HG03025 (cell line): ENCODE results near the gene BTBD7.

Source experiments
- ATAC-seq: cut with Tn5 transposase; IDR thresholded peaks from one replicate; pipeline ENCODE4 v1.9.1; 2021; ENCODE audit warnings: mild to moderate bottlenecking, moderate library complexity; ENCODE audit not compliant: unreplicated experiment, low FRiP score

The BTBD7 gene

DNA sequence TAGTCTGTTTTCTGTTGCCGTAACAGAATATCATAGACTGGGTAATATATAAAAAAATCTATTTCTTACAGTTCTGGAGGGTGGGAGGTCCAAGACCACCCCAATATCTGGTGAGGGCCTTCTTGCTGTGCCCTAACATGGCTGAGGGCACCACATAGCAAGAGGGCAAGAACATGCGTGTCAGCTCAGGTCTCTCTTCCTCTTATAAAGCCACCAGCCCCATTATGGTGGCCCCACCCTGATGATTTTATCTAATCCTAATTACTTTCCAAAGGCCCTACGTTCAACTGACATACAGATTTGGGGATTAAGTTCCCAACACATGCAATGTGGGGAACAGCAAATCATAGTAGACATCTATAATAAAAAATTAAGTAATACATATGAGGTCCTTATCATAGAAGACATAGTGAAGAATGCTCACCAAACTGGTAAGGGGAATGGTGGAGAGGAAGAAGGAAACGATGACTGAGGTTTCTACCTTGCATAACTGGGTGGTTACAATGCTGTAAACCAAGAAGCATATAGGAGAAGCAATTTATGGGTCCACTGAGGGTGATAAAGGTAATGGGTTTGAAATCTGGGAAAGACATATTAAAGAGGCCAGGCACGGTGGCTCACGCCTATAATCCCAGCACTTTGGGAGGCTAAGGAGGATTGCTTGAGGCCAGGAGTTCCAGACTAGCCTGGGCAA is 27.0 kb downstream of the BTBD7 start:
- no peak for ATAC-seq

DNA sequence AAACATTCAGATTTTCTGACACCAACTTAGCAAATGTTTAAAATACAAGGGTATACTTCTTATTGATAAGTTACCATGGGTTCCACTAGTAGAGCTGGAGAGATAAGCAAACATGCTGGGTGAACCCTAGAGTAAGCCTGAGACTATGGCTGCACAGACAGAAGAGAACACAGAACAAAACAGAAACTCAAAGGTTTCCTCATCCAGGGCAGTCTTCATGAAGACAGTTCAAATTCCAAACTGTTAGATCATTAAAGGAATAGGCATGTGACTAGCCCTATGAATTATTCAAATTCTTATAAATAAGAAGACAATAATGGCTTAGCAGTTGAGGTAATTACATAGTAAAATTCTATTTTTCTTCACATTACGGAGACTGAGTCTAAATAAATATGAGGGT is 28.1 kb downstream of the BTBD7 start:
- ATAC-seq: no peak

DNA sequence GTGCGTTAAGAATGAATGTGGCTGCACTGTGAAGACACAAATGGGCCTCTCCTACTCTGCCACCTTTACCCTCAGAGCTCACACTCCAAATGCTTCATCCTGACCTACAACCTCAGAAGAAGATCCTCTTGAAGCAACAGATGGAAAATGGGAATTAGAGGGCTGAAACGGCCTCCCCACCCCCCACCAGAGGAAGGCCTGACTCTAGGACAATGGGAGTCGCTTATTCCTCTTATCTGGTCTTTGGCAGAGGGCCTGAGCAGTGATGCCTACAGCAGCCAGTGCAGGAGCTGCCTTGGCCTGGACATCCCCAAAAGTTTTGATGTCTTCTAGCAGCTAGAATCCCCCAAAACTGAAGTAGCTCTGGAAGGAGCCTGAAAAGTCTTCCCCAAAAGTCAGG is 29.2 kb downstream of the BTBD7 start:
- no peak for ATAC-seq

DNA sequence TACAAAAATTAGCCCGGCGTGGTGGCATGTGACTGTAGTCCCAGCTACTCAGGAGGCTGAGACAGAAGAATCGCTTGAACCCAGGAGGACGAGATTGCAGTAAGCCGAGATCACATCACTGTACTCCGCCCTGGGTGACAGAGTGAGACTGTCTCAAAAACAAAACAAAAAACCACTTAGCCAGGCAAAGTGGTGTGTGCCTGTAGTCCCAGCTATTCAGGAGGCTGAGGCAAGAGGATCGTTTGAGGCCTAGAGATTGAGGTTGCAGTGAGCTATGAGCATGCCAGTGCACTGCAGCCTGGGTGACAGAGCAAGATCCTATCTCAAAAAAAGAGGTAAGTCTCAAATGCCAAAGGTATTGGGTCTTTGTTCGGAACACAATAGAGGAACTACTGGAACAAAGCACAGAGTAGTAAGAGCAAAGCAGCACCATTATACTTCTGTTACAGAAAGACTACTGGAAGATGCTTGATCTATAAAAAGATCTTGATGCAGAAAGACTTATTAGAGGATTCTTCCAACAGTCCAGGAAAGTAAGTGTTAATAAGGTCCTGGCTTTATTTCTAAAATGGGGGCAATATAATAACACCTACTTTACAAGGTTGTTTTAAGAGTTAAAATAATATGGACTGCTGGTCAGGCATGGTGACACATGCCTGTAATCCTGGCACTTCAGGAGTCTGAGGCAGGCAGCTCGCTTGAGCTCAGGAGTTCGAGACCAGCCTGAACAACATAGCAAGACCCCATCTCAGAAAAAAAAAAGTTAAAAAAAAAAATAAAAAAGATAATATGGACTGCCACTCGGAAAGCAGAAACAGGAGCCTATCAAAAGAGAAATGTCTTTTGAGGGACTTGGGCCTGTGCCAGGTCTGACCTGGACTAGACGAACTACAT is 29.9 kb downstream of the BTBD7 start:
- no peak for ATAC-seq

DNA sequence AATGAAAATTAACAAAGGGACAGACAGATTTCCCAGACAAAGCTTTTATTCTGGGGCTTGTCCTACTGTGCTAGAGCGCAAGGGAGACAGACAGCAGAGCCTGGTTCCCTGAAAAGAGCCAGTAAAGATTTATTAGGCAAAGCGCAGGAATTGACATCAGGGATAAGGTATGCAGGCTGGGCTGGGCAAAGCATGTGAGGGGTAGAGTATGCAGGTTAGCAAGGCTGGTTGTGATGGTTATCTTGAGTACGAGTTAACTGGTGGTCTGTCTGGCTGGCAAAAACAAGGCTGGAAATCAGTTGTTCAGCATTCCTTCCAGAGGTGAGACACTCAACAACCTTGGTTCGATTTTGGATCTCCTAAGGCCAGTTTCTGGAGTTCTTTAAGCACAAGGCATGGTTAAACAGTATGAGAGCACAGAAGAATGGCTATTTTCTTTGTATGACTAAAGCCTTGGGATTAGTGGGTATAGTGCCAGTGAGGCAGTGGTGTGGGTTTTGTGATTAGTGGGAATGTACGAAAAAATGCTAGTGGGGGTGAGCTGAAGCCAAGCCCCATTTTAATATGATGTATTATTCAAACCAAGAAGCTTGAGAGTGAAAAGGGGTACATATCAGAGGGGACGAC is 30.9 kb downstream of the BTBD7 start:
- ATAC-seq: no peak

DNA sequence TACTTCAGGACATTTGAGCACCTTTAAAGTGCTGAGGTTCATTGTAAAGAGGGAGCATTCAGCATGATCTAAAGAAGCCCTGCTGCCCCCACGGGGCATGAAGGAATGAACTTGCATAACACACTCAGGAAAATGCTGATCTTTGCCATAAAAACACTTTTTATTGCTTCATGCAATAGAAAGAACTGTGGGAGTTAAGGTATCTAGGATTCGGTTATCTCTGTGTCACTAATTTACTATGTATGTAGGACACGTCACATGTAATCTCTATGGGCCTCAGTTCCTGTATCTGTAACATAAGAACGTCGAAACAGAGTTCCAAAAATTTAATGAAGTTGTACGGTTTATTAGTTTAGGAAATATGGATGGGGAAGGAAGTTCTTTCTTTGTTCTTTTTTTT is 33.0 kb downstream of the BTBD7 start:
- ATAC-seq: no peak

DNA sequence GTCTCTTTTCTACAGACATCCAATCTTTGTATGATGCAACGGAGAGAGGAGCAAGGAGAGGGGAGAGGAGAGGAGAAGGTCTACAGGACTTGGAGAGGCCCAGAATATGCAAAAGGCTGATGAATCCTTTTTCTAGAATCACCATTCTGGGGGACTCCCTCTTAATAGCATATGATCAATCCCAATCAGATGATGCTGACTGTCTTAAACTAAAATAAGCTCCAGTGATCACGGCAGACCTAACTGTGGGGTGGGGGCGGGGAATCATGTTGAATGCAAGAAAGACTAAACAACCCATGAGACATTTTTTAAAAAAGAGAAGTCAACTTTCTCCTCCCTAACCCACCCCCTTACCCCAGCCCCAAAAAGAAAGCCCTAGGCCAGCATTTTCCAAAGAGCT is 33.4 kb downstream of the BTBD7 start:
- no peak for ATAC-seq

DNA sequence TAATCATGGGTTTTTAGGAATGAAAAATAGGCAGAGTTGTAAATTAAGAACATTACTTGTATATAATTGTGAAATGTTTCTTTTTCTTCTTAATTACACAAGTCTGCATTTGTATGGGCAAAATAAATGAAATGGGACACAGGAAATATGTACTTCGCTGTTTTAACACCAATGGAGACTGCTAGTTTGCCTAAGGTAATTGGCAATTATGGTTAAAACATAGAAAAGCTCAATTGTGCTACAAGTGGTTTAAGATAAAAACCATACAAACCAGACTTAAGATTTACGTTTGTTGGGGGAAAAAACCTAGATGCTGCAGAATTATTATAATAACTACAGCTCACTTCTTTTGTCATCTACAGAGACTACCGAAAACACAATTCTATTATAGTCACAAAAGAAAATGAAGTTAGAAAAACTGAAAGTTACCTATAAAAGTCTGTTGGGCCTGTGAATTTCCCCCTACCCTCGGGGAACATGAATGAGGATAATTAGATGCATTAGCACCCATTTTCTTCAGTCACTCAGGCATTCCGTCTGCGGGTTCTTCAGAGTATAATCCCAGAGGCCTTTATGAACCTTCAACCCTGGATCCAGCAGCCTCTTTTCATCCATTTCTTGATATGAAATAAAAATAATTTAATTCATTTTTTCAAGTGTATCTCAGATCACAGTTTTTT is 37.2 kb downstream of the BTBD7 start:
- ATAC-seq: no peak

DNA sequence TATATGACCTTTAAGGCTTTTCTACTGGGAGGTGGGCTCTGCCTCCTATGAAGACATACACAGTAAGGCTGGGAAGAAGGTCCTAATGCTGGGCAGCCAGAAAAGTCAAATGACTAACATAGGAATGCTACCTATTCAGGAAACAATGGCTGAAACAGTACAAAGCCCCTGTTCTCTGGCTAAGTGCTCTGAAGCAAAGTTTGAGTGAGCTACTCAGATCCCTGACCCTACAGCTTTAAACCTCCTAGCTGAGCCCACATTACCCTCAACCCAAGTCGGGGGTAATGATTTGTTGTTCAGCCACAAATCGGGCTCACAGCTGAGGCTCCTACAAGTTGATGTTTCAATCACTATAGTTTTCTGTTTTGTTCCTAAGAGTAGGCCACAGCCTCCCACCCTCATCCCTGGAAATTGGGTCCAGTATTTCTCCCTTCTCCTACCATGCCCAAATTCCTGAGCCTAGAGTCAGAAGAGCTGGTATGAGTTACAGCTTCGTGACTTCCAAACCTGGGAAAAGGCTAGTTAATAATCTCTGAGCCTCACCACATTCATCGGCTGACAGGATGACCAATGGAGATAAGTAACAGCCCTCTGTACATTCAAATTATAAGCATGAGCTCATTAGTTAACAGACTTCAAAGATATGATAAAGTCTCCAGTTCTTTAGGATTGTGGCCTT is 46.5 kb downstream of the BTBD7 start:
- no peak for ATAC-seq

DNA sequence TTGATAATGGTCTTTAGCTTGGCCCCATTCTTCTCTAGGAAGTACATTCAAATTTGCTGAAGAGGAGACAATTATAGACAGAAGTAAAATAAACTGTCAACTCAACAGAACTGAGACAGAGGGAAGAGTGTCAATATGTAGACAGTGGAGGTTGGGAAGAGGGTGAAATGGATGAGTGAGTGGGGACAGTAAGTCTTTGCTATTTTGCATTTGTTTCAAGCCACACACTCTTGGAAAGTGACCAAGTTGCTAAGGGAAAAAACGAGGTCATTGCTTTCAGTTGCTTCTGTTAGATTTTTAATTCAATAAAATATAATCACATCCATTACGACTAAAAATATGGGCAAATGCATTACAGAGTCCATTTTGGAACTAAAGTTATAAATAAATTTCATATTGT is 47.8 kb downstream of the BTBD7 start:
- no peak for ATAC-seq

DNA sequence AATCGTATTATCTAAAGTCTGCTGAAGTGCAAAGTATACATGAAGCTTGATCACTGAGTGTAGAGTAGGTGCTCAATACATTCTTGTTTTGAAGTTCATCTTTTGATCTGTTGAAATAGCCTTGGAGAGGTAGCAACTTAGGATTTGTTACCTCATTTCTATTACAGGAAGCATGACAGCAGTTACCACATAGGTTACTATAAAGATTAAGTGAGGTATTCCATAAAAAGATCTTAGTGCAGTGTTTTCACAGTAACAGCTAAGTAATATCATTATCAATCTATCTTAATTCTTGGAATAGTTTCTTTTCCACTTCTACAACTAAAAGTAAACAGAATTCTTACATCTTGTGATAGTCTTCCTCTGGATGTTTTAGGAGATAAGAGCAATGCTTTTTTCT is 50.9 kb downstream of the BTBD7 start:
- no peak for ATAC-seq

DNA sequence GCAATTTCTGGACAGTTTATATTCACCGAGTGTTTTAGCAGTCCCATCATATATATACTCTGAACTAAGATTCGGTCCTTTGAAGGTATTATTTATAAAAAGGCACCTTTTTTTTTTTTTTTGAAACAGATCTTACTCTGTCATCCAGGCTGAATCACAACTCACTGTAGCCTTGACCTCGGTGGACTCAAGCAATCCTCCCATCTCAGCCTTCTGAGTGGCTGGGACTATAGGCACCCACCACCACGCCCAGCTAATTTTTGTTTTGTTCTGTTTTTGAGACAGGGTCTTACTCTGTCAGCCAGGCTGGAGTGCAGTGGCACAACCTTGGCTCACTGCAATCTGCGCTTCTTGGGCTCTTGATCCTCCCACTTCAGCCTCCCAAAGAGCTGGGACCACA is 52.1 kb downstream of the BTBD7 start:
- no peak for ATAC-seq

DNA sequence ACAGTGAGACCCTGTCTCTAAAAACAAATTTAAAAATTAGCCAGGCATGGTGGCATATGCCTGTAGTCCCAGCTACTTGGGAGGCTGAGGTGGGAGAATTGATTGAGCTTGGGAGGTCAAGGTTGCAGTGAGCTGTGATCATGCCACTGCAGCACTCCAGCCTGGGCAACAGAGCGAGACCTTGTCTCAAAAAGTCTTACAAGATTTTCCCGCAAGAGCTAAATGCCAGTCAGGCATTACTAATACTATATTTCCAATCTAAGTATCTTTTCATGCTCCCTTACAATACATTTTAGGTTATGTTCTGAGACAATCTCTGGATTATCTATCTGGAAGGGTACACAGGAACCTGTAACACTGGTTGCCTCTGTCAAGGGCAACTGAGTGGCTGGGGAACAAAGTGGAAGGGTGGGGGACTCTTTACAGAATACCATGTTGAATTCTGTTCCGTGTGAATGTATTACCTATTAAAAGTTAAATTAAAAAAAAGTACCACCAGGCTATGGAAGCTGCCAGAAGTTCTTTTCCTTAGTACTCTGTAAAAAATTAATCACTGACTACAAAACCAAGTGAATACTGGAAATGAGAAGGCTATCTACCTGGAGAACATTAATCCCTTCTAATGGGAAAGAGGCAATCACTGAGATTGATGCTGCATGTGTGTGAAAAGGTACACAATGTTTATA is 56.7 kb downstream of the BTBD7 start:
- ATAC-seq: no peak

DNA sequence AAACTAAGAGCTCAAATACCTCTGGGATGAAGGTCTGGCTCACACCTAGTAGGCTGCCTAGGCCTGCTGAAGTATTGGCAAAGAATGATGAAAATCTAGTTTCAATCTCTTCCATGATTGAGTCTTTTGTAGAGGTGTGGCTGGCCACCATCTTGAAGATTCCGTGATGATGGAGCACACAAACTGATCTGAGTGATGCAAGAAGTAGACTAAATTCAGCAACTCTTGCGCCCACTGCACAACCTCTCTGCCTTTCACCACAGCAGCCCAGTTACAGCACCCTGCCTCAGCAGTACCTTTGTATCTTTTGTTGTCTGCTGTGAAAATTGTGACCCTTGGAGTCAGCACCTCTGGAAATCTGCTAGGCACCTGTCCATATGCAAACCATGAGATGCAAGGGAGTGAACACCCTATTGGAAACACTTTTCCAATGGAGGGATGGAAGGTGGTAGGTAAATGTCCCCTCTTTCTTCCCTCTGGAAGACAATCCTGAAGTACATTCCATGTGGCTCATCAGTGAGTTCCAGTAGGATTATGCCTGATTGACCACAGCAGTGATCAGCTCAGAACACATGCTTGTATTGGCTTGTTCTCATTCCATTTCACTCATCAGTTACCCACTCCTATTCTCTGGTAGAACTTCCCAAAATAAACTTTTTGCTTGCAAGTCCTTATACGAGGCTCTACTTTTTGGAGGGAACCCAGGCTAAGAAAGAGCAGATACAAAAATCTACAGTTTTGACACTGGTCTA is 58.6 kb downstream of the BTBD7 start:
- no peak for ATAC-seq

DNA sequence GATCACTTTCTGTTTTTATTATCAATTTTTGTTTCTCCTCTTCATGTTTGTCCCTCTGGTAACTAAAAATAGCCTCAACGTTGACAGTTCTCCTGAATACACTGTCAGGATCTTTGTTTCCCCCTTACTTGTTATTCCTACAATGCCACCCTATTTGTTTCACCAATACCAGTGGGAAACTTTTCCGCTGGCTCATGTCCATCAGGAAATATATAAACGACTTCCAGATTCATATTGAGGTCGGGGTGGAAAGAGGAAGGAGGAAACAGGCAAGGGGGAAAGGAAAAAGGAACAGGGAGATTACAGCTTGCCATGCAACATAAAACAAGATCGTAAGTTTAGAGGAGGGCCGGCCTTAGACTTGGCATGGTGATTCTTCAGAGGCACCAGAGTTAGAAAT is 61.7 kb downstream of the BTBD7 start:
- no peak for ATAC-seq

DNA sequence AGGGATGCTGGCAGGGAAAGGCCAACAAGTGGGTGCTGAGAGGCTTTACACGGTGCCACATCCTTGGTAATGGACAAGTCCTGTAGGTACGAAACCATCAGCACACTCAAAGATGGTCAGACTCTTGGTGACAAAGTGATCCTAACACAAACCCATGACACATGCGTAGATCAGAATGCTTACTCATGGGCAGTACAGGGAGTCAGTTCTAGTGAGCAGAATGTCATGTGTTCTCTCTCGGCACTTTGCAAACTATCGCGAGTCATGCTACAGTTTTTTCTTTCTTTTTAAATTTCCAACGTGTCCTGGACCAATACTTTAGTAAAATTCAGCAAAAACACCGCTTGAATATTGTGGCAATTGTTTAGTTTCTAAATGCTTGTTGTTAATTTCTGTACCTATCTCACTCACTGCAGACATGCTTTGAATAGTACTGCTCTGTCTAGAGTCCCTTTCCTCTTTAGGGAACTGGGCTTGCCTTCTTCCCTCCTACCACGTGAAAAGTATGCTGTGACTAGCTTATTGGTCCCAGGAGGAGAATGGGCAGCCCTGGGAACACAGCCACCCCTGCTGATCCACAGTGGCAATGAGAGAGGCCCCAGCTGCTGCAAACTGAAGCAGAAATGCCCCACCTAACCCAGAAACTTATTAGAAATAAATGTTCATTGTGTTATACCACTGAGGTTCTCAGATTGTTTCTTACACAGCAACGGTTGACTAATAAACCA is 63.3 kb downstream of the BTBD7 start:
- no peak for ATAC-seq

DNA sequence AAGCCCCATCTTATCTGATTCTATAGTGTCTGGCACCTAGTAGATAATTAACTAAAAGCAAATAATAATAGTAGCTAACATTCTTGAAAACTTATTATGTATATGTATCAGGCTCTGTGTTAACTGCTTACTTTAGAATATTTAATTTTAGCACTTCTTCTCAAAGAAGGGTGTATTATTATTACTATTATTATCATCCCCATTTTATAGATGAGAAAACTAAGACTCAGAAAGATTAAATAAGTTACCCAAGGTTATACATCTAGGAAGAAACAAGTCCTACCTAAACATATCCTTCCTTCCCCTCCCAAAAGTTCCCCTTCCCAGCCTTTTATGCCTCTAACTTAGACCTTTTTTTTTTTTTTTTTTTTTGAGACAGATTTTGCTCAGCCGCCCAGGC is 64.4 kb downstream of the BTBD7 start:
- no peak for ATAC-seq

DNA sequence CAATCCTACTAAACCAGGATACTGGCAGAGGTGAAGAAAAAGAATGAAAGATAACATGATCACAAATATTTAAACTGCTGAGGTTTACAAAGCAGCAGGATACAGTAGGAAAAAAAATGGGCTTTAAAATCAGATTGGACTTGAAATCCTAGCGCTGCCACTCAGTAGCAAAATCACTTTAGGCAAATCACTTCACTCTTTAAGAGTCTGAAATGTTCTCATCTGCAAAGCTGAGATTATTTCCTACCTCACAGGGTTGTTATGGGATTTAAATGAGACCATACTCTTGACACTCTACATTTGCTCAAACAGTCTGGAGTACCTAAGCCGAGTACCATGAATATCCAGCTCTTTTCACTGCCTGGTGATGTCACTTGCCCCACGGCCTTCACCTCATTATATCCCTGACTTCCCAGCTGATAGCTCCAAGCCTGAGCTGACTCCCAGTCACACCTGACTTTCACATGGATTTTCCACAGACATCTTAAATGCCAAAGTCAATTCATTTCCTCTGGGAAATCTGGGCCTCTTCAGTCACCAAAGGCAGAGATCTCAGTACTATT is 65.6 kb downstream of the BTBD7 start:
- ATAC-seq: no peak
